ENCODE measurements around the gene LRP1B. TPM values are rescaled to one million over a fixed set of nuclear protein-coding genes. Genes with fewer than 3 reads are reported as not detected.

Gene LRP1B
- total RNA-seq, 1 donor from 2014 or later = 0.54 TPM

- DNase-seq (ENCODE audit: low read depth, low spot score) = no peak
- Mint-ChIP-seq H3K36me3 (ENCODE audit: low read depth) (no peaks in the 10 kb centered on the region), H3K9me3 (no peaks in the 10 kb centered on the region), H3K4me3 (no peak overlapping the region), H3K27me3 (ENCODE audit: low read depth) (no peaks in the 10 kb centered on the region), H3K27ac (ENCODE audit: unreplicated experiment) (no peak overlapping the region), H3K4me1 (peaks cover 3% of the 10 kb centered on the region)
- no peak for TF ChIP-seq CTCF (conservative IDR thresholded peaks at IDR 0.05)
Measured at GRCh38 chr2:140843186-140843585, 1287.6 kb downstream of the LRP1B start.

DNA sequence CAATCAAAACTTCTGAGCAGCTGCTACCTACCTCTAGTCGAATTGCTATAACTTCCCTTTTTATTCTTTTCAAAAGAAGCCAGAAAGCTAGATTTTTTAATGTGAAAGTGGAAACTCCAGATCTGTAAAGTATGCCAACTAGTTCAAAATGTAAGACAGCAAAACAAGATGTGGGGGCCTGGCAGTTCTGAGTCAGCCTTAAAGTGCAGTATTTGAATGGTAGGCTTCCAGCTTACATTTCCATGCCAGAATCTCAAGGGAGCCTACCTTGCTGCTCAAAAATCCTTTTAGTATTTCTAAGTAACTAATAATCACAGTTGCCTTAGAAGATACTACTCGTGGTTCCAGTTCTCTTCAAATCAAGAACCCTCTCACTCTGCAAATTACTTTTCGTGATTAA, 1288.7 kb downstream of the LRP1B start:
- Mint-ChIP-seq H3K4me1 (peaks cover 3% of the 10 kb centered on the region), H3K27ac (ENCODE audit: unreplicated experiment) (no peak overlapping the region), H3K9me3 (no peaks in the 10 kb centered on the region), H3K36me3 (ENCODE audit: low read depth) (no peaks in the 10 kb centered on the region), H3K4me3 (no peak overlapping the region), H3K27me3 (ENCODE audit: low read depth) (no peaks in the 10 kb centered on the region)
- DNase-seq (ENCODE audit: low read depth, low spot score) = no peak
- TF ChIP-seq CTCF (conservative IDR thresholded peaks at IDR 0.05) = no peak

DNA sequence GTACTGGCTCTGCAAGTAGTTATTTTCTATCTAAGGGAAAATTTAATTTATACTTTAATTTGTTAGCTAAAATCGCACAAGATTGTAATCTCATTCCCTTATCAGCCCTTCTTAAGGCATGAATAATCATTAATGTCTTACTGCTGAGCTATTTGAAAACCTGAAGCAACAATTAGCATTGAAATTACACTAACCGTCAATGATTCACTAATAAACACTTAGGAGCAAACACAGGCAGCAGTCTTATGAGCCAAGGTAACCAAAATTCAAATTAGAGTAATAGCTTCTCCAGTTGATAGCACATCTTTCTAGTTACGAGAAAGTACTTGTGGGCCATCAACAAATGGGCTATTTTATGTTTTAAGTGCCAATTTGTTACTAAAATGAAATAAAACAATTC, 1289.7 kb downstream of the LRP1B start:
- no peak for DNase-seq (ENCODE audit: low read depth, low spot score)
- Mint-ChIP-seq H3K27ac (ENCODE audit: unreplicated experiment) (no peak overlapping the region), H3K27me3 (ENCODE audit: low read depth) (no peaks in the 10 kb centered on the region), H3K9me3 (no peaks in the 10 kb centered on the region), H3K4me1 (no peaks in the 10 kb centered on the region), H3K4me3 (no peak overlapping the region), H3K36me3 (ENCODE audit: low read depth) (no peaks in the 10 kb centered on the region)
- TF ChIP-seq CTCF (conservative IDR thresholded peaks at IDR 0.05) = no peak

GRCh38 chr2:140836826-140837225, 1294.0 kb downstream of the LRP1B start:
- H3K27me3 Mint-ChIP-seq (ENCODE audit: low read depth) = no peaks in the 10 kb centered on the region
- no peak for TF ChIP-seq CTCF (conservative IDR thresholded peaks at IDR 0.05)
- no peaks in the 10 kb centered on the region for H3K4me1 Mint-ChIP-seq
- H3K9me3 Mint-ChIP-seq = peaks cover 6% of the 10 kb centered on the region
- peaks cover 3% of the 10 kb centered on the region for H3K36me3 Mint-ChIP-seq (ENCODE audit: low read depth)
- DNase-seq (ENCODE audit: low read depth, low spot score) = no peak
- no peak overlapping the region for H3K4me3 Mint-ChIP-seq
- H3K27ac Mint-ChIP-seq (ENCODE audit: unreplicated experiment) = no peak overlapping the region

- no peak for TF ChIP-seq CTCF (conservative IDR thresholded peaks at IDR 0.05)
- Mint-ChIP-seq H3K4me3 (no peak overlapping the region), H3K36me3 (ENCODE audit: low read depth) (peaks cover 3% of the 10 kb centered on the region), H3K4me1 (no peaks in the 10 kb centered on the region), H3K27me3 (ENCODE audit: low read depth) (no peaks in the 10 kb centered on the region), H3K27ac (ENCODE audit: unreplicated experiment) (no peak overlapping the region), H3K9me3 (peaks cover 15% of the 10 kb centered on the region)
- no peak for DNase-seq (ENCODE audit: low read depth, low spot score)
Measured at GRCh38 chr2:140835079-140835478, 1295.7 kb downstream of the LRP1B start.

DNA sequence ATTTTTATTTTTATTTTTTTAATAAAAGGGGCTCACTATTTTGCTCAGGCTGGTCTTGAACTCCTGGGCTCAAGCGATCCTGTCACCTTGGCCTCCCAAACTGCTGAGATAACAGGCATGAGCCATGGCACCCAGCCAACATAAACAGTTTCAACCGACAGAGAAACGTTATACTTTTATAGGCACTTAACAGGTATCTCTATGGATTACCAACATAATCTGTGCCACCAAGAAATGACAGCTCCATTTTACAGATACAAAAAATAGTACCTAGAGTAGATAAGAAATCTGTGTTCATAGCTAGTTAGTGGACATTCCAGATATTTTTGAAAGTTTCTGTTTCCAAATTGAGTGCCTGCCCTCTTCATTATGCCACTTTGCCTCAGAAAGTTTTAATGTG, 1316.7 kb downstream of the LRP1B start:
- H3K27ac Mint-ChIP-seq (ENCODE audit: unreplicated experiment) = no peak overlapping the region
- H3K36me3 Mint-ChIP-seq (ENCODE audit: low read depth) = no peaks in the 10 kb centered on the region
- no peaks in the 10 kb centered on the region for H3K4me1 Mint-ChIP-seq
- no peaks in the 10 kb centered on the region for H3K27me3 Mint-ChIP-seq (ENCODE audit: low read depth)
- peaks cover 4% of the 10 kb centered on the region for H3K9me3 Mint-ChIP-seq
- no peak for DNase-seq (ENCODE audit: low read depth, low spot score)
- H3K4me3 Mint-ChIP-seq = no peak overlapping the region
- TF ChIP-seq CTCF (conservative IDR thresholded peaks at IDR 0.05) = no peak

Data from neural crest cell (in vitro differentiated cells).